ENCODE data around the gene INO80B. TPM values are rescaled to one million over a fixed set of nuclear protein-coding genes. Genes with fewer than 3 reads are reported as not detected.
A peak's percentile ranks its signal among the peaks of the same experiment; 100 is the strongest.

The INO80B gene
- total RNA-seq, 1 donor from 2014 or later, result 26.6 TPM

- Histone ChIP-seq H3K4me3 (ENCODE audit: low read depth, low read length) (peak within 1 kb of the TSS; percentile 84), H3K27me3 (ENCODE audit: control insufficient read depth, insufficient read depth, low read length) (no peaks in the 10 kb centered on the region), H3K36me3 (ENCODE audit: control insufficient read depth, insufficient read depth, low read length) (peaks cover 6% of the 10 kb centered on the region)
- DNase-seq (ENCODE audit: low read depth), result peak; percentile 87
- no peak for FAIRE-seq
- TF ChIP-seq, protein P1, sequence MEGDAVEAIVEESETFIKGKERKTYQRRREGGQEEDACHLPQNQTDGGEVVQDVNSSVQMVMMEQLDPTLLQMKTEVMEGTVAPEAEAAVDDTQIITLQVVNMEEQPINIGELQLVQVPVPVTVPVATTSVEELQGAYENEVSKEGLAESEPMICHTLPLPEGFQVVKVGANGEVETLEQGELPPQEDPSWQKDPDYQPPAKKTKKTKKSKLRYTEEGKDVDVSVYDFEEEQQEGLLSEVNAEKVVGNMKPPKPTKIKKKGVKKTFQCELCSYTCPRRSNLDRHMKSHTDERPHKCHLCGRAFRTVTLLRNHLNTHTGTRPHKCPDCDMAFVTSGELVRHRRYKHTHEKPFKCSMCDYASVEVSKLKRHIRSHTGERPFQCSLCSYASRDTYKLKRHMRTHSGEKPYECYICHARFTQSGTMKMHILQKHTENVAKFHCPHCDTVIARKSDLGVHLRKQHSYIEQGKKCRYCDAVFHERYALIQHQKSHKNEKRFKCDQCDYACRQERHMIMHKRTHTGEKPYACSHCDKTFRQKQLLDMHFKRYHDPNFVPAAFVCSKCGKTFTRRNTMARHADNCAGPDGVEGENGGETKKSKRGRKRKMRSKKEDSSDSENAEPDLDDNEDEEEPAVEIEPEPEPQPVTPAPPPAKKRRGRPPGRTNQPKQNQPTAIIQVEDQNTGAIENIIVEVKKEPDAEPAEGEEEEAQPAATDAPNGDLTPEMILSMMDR (IDR thresholded peaks at IDR 0.05; ENCODE audit: insufficient read depth, low read length, severe bottlenecking), result no peak
Measured at GRCh38 chr2:74472086-74472944, 17.4 kb downstream of the INO80B start, which contains the start of gene MRPL53. TSS of gene MRPL53 (minus strand) at chr2:74472680. CDS start at chr2:74472660, 20 bp downstream.

GRCh38 chr2:74472945-74473258 lies 18.0 kb downstream of the INO80B start:
- Histone ChIP-seq H3K4me3 (ENCODE audit: low read depth, low read length) (peak overlapping the region; percentile 84), H3K27me3 (ENCODE audit: control insufficient read depth, insufficient read depth, low read length) (no peaks in the 10 kb centered on the region), H3K36me3 (ENCODE audit: control insufficient read depth, insufficient read depth, low read length) (peaks cover 6% of the 10 kb centered on the region)
- no peak for FAIRE-seq
- DNase-seq (ENCODE audit: low read depth), result peak; percentile 10
- TF ChIP-seq, protein P1 (IDR thresholded peaks at IDR 0.05; ENCODE audit: insufficient read depth, low read length, severe bottlenecking), result no peak

DNA sequence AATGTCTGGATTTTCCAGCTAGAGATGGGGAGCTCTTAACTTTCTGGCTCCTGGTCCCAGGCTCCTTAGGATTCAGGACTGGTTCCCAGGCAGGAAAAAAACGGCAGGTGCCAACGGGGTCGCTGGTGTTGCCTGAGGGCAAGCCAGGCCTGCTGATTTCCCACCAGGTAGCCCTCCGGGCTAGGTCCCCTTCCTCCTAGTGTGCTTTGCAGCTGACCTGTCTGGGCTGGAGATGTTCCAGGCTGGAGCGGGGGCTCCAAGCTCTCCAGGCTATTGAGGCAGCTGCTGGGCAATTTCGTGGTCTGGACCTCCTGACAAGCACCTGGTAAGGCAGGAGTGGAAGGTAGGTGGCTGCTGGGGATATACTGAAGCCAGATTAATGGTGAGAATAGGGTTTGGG lies 19.6 kb downstream of the INO80B start:
- Histone ChIP-seq H3K36me3 (ENCODE audit: control insufficient read depth, insufficient read depth, low read length) (peaks cover 6% of the 10 kb centered on the region), H3K4me3 (ENCODE audit: low read depth, low read length) (no peak overlapping the region), H3K27me3 (ENCODE audit: control insufficient read depth, insufficient read depth, low read length) (no peaks in the 10 kb centered on the region)
- FAIRE-seq (no peak), DNase-seq (ENCODE audit: low read depth) (no peak)
- TF ChIP-seq, protein P1 (IDR thresholded peaks at IDR 0.05; ENCODE audit: insufficient read depth, low read length, severe bottlenecking), result no peak

GRCh38 chr2:74474899-74475298 lies 20.0 kb downstream of the INO80B start:
- peaks cover 6% of the 10 kb centered on the region for H3K36me3 ChIP-seq (ENCODE audit: control insufficient read depth, insufficient read depth, low read length)
- no peak for FAIRE-seq
- TF ChIP-seq, protein P1 (IDR thresholded peaks at IDR 0.05; ENCODE audit: insufficient read depth, low read length, severe bottlenecking), result peak; percentile 44

GRCh38 chr2:74481431-74481830 lies 26.5 kb downstream of the INO80B start:
- FAIRE-seq (no peak), DNase-seq (ENCODE audit: low read depth) (no peak)
- TF ChIP-seq, protein P1 (IDR thresholded peaks at IDR 0.05; ENCODE audit: insufficient read depth, low read length, severe bottlenecking), result no peak
- peaks cover 8% of the 10 kb centered on the region for H3K36me3 ChIP-seq (ENCODE audit: control insufficient read depth, insufficient read depth, low read length)
- H3K27me3 ChIP-seq (ENCODE audit: control insufficient read depth, insufficient read depth, low read length), result no peaks in the 10 kb centered on the region
- peak overlapping the region; percentile 91 for H3K4me3 ChIP-seq (ENCODE audit: low read depth, low read length)

More at GRCh38 chr2:74474899-74475298, 20.0 kb downstream of the INO80B start:
- Histone ChIP-seq H3K27me3 (ENCODE audit: control insufficient read depth, insufficient read depth, low read length) (no peaks in the 10 kb centered on the region), H3K4me3 (ENCODE audit: low read depth, low read length) (no peak overlapping the region)
- DNase-seq (ENCODE audit: low read depth), result no peak
